NCI-H1105 treated with DMSO at 0.1 percent for 48 hours (cell line): ENCODE data around the gene ARHGAP45.
"Not testable (repeated sequence)": the region's sequence is repeated elsewhere in the genome, so short reads cannot be mapped to it uniquely, and the experiment has no call there.

Experiments used
- DNase-seq: peaks from one replicate; lab custom pipeline; 2025; lab: John Stamatoyannopoulos, UW

The ARHGAP45 gene

DNA sequence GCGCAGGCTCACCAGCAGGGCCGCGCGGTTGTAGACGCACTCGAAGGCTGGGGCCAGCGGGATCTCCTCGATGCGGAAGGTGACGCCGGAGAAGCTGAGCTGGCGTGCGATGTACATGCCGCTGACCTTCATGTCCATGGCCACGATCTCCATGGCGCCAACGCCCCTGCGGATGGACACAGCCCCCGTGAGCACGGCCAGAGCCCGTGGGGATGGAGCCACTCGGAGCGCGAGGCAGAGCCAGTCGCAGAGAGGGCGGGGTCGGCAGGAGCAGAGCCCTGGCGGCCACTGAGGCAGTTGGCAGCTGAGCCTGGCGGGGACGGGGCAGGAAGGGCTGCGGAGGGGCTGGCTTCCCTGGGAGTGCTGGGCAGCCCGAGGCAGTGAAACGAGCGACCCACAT is 52.0 kb downstream of the ARHGAP45 start:
- DNase-seq, result no peak

DNA sequence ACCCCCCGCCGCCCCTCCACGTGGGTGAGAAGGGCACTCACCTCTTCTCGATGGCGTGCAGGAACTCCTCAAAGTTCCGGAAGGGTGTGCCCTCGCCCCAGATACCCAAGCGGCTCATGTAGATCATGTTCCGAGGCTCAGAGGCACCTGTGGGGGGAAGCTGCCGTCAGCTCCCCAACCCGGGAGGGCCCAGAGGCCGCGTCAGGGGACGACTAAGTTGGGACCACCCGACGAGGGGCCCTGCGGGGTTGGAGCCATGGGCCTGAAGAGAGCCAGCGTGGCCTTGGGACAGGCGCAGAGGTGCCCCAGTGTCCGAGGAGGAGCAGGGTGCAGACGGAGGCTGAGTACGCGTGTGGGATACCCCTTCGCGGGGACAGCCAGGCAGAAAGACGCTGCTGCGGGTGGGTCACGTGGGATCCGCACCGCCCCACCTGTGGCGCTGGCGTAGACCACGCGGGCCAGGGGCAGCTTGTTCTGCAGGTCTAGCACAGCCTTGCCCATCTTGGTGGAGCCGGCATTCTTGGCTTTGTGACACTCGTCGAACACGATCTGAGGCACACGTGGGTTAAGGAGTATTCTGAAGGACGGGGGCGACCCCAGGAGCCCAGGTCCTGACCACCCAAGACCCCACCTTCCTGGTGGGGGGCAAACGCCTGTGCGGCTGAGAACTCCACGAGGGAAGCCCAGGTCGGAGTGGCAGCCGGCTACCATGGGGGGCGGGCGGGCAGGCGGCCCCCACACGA is 52.7 kb downstream of the ARHGAP45 start:
- no peak for DNase-seq

DNA sequence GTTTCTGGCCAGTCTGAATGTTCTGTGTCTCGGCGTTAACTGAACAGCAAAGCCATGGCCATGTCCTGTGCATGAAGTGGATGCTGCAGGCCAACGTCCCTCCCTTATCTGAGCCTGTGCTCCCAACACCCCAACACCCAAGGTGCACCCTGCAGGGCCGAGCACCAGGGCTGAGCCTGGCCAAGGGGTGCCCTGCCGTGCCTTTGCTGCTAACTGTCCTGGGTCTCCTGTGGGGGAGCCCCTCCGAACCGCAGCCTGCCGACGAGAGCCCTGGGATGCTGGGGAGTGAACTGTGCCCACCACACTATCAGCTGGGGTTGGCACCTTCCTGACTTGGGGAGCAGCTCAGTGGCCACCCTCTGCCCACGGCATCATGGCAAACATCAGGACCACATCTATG is 54.4 kb downstream of the ARHGAP45 start:
- DNase-seq, result no peak

DNA sequence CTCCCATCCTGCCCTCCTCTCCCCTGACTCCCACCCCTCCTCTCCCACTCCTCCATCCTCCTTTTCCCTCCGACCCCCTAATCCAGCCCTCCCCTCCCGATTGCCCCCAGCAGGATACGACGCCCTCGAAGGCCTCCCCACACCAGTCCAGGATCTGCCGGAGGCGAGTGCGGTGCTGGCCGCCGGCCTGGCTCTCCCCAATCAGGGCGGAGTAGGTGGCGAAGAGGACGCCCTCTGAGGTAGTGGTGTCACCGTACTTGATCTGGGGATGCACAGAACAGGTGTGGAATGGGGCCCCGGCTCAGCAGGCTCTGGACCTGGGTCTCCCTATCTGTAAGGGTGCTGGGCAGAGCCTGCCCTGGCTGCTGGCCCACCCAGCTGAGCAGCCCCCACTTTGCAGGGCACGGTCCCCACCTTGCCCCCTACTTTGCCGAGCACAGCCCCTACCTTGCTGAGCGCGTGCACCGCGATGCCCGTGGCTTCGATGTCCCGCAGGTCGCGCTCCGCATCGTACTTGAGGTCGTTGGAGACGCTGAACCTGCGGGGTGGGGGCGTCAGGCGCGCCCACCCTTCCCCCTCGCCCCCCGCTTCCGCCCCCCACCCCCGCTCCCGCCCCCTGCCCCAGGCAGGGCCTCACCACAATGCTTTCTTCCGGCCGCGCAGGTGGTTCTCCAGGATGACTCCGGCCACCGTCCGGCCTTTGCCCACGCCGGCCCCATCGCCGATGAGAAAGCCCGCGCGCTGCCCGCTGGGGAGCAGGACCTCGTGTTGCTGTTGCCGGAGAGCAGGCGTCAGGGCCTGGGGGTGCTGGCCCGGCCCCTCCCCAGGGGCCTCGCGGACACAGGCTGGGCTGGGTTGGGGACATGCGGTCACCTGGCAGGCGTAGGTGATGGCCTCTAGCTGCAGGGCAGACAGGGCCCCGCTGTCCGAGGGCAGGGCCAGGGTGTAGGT is 55.3 kb downstream of the ARHGAP45 start:
- no peak for DNase-seq

DNA sequence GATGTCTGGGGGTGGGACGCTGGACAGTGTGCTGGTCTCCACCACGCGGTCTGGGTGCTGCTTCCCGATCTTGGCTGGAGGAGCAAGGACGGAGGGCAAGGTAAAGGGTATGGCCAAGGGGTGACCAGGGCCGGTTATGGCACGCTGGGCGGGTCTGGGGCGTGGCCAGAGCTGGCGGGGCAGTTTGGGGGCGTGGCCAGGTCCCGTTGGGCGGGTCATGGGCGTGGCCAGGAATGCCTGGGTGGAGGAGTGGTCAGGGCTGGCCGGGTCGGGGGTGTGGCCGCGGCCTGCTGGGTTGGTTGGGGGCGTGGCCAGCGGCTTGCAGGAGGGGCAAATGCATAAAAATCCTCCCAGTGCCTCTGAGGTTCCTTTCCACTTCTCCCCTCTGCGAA is 56.0 kb downstream of the ARHGAP45 start:
- no peak for DNase-seq

DNA sequence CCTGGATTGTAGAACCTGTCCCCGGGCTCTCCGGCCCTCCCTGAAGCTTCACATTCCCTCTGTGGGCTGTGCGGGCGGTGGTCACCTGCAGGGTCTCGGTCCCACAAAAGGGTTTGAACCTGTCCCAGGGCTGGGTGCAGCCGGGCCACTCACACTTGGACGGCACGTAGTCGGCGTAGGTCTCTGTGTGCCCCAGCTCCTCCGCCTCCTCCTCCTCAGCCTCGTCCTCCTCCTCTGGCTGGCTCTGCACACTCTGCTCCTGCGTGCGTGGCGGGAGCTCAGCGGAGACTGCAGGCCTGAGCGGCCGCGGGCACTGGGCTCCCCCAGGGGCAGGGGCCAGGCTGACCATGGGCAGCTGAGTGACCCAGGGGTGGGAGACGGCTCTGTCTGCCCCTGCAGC is 56.4 kb downstream of the ARHGAP45 start:
- DNase-seq, result no peak

DNA sequence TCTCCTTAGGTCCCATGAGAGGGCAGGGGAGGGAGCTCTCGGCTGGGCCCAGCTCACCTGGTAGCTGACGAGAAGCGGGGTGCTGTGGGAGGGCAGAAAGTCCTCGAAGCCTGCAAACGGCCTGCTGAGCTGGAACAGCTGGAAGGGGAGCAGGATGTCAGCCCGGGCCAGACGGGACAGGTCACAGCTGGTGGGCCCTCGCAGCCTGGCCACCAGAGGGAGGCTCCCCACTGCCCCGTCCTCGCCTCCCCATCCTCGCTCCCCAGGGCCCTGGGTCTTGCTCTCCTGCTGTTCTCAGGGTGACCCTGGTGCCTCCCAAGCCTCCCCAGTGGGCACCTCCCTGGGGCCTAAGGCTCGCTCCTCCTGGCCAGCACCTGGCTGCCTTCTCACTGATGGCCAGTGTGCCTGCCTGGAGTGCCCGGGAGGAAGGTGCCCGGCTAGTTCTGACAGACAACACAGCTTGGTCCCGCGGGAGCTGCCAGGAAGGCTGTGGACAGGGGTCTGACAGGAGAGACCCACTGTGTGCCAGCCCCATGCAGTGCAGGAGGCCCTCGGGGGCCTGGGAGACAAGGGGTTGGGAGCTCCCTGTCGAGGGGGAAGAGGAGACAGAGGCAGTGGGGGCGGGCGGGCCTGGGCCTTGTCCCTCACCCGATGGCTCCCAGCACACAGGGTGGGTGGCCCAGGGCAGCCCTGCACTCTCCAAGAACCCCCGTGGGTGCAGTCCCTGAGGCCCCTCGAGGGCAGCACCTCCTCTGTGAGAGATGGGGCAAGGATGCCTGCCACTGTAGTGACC is 57.1 kb downstream of the ARHGAP45 start:
- no peak for DNase-seq

DNA sequence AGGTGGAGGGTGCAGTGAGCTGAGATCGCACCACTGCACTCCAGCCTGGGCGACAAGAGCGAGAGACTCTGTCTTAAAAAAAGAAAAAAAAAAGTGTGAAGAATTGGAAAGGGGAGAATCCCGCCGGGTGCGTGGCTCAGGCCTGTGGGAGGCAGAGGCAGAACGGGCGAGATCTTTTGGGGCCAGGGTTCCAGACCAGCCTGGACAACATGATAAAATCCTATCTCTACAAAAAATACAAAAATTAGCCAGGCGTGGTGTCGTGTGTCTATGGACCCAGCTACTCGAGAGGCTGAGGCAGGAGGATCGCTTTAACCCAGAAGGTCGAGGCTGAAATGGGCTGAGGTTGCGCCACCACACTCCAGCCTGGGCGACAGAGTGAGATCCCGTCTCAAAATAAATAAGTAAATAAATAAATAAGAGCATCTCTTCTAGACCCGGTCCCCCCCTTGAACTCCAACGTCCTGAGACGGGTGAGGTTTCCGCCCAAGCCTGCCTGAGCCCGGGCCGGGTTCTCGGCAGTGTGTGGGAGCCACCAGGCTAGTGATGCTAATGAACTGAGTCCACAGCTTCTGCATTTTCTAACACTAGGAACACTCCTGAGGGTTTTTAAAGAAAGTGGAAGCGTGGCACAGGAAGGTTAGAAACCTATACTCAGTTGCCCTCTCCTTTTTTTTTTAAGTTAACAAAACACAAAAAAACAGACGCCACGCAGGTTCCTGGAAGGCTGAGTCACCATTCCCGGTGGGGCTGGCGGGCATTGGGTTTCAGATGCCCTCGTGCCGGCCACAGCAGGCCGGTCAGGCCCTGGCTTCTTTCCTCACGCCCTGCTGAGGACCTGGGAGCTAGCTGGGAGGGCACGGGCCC is 58.9 kb downstream of the ARHGAP45 start:
- no peak for DNase-seq

DNA sequence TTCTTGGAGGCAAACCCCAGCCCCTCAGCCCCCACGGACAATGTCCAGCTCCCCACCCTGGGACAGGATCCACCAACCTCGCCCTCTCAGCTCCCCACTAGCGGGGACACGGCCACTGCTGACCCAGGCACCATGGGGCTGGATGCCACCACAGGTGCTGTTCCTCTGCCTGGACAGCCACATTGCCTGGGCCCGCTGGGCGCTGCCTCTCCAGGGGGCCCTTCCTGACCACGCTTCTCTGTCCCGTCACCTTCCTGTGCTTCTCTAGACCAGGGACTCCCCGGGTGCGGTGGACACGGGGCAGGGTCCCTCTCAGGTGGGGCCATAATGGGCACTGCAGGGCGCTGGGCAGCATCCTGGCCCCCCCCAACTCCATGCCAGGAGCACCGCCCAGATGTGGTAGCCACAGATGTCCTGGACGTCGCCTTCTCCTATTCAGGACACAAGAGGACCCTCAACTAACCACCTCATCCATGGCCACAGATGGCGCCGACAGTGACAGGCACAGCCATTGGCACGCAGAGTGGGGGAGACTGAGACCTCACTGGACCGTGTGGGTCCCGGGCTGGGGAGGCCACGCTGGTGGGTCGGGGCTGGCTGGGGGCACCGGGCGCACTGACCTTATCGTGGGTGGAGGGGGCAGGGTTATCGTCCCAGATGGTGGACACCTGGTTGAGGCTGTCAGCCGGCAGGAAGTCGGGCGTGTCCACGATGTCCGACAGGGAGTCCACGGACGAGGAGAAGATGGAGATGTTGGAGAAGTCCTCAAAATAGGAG is 60.2 kb downstream of the ARHGAP45 start:
- no peak for DNase-seq

DNA sequence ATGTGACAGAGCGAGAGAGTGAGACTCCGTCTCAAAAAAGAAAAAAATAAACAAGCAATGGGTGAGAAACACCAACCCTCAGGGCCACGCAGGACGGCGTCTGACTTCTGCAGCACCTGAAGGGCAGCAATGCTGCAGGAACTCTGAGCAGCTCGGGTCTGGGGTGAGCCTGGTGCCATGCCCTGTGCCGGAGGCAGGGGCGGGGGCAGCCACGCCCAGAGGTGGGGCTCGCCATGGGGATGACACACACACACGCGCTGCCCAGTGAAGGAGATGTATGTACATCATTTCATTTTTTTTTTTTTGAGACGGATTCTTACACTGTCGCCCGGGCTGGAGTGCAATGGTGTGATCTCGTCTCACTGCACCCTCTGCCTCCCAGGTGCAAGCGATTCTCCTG is 61.1 kb downstream of the ARHGAP45 start:
- DNase-seq, result no peak

DNA sequence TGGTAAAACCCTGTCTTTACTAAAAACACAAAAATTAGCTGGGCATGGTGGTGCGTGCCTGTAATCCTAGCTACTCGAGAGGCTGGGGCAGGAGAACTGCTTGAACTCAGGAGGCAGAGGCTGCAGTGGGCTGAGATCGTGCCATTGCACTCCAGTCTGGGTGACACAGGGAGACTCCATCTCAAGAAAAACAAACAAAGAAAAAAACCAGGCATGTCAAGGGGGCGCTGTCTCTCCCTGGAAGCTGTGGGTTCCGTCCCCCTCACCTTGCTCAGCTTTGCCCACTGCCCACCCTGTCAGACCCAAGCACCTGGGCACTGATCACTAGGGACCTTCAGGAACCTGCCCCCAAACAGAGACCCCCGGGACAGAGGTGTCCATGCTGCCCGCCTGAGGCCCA is 62.1 kb downstream of the ARHGAP45 start:
- not testable (repeated sequence) for DNase-seq

DNA sequence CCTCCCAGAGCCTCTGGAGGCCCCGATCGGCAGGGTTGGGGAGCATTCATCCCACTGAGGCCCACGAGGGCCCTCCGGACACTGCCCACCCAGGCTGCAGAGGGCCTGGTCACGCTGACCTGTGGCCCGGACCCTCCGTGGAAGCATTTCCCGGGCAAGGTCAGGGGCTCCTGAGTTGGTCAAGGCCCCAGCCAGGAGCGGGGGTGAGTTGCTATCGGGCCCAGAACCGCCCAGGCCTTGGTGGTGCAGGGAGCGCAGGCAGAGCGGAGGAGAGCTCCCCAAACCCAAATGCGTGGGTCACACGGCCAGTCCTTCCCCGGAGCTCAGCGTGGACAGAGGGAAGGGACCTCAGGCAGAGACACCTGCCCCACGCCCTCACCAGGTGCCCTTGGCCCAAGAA is 62.6 kb downstream of the ARHGAP45 start:
- DNase-seq, result no peak

DNA sequence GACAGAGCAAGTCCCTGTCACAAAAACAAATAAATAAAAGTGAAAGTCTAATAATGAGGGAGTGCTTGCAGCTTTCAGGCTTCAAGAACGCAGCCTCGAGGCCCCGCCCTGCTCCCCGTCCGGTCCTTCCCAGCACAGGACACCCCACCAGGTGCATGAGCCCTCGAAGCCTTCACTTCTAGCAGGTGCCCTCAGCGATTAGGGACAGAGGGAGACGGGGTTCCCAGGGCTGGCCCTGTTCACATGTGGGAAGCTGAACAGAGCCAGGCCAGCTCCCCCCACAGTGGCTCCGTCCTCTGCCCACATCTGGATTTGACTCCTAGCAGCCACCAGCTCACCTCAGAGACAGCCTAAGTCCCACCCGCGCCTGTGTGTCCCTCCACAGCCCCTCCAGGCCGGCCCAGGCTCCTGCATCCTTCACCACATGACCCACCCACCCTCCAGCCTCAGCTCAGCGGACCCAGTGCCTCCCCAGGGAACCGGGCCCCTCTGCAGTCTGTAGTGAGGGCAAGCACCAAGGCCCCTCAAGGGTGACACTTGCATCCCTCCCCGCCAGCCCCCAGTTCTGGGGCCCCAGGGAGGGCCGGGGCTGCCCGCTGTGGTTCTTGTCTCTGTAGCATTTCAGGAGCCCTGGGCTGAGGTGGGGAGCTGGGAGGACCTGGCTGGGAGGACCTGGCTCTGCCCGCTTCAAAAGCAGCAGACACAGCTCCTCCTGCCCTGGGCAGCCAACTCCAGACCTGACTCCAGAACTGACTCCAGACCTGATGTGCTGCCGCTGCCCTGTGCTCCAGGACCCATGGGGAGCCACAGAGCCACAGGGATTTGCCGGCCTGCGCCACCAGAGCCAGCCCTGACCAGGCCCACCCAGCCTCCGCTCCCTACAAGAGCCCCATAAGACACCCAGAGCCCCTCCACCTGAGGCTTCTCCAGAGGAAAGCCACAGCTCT is 64.1 kb downstream of the ARHGAP45 start:
- DNase-seq, result no peak

DNA sequence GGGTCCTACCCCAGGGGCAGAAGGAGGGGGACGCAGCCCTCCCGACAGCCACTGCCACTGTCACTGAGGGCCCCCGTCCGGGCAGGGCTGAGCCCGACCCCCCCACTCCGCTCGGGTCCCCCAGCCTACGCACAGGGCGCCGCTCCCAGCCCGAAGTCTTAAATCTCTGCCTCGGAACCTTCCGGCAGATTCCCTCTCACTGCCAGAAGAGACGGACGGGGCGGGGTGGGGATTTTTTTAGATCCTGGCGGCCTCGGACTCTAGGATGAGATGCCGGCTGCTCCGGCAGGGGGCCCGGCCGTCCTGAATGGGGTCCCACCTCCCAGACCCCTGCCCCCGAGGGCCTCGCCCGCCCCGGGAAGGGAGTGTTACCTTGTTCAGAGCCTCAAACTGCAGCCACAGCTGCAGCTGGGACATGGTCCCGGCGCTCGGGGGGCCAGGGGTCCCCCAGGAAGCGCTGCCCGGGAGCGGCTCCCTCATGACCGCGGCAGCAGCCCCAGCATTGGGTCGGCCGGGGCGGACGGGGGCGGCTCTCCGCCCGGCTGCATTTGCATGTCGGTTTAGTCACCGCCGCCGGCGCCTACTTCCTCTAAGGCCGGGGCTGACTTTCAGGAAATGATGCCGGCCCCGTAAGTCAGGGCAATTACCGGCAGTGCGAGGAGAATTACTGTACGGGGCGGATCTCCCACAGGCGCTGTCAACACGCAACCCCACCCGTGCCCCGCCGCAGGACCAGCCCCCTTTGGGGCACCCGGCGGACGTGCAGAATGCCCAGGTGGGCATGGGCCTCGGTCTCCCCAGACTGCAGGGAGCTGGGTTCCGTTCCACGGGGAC is 65.0 kb downstream of the ARHGAP45 start:
- no peak for DNase-seq

DNA sequence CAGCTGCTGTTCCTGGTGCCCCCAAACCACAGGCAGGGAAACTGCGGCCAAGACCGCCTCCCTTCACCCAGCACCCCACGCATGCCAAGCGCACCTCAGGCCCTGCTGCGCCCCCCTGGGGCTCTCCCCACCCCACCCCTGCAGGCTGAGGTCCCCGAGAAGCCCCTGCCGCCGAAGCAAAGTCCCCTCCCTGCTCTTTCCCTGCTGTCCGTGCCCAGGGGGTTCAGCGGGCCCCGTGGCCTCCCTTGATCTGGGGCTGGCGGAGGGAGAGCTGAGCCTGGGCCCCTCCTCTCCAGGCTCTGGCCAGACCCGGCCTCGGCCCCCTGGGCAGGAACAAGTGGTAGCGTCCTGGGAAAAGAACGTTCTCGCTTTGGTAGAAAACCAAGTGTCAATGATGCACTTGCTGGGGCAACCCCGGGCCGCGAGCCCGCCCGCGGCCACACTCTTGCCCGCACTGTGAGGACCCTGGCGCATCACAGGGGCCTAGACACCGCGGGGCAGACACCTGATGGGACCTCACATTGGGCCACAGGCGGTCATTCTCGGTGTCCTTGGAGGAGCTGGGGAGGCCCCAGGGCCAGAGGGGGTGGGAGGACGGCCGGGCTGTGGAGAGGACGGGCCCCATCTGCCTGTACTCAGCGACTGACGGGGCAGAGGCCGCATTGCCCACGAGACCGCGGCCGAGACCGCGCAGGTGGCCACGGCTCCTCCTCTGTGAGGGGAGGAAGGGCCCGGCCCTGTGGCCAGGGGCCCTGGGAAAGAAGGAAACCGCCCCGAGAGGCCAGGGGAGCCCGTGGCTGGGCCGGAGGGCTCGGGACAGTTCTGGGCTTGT is 65.8 kb downstream of the ARHGAP45 start:
- no peak for DNase-seq

DNA sequence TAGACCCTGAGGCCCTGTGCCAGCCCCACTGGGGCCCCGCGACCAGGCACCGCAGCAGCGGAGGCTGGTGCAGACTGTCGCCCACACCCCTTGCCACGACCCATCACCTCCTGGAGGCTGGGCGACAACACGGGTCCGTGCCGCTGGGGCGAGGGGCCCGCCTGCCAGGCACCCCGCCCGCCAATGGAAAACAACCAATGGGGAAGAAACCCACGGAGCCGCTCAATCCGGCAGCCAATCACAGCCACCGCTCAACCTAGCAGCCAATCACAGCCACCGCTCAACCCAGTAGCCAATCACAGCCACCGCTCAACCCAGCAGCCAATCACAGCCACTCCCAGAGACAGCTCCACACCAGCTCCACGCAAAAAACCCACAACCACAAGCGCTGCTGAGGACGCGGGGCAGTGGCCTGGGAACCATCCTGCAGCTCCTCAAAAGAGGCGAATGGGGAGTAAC is 66.5 kb downstream of the ARHGAP45 start:
- DNase-seq, result no peak

DNA sequence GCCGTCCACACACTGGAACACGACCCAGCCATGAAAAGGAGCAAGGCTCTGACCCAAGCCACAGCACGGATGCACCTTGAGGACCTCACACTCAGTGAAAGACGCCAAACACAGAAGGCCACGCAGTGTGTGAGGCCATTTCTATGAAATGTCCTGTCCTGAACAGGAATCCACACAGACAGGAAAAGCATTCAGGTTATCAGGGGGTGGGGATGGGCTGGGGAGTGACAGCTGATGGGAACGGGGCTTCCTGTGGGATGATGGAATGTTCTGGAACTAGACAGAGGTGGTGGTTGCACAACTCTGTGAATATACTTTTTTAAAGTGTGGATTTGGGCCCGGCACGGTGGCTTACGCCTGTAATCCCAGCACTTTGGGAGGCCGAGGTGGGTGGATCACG is 67.5 kb downstream of the ARHGAP45 start:
- DNase-seq, result no peak

DNA sequence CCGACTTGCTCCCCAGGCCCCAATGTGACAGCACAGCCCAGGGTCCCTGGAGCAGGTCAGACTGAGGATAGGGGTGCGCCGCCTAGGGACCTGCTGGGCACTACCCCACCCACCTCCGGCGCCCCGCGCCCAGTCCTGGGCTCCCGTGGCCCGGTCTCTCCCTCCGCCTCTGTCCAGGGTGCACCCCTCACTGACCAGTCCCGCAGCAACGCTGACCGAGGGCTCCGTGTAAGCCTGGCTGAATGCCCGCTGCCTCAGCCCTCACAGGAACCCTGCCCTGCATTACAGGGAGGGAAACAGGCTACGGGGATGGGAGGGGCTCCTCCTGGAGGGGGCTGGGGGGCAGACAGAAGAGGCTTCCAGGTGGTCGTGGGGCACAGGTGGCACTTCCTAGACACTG is 68.5 kb downstream of the ARHGAP45 start:
- no peak for DNase-seq
